SJCRH30 (cell line): ENCODE measurements around the gene WDPCP. TPM values are rescaled to one million over a fixed set of nuclear protein-coding genes. Genes with fewer than 3 reads are reported as not detected.
"Not testable (repeated sequence)": the region's sequence is repeated elsewhere in the genome, so short reads cannot be mapped to it uniquely, and the experiment has no call there.

Experiments used
- DNase-seq, 2 experiments: peaks; one replicate each; pipeline ENCODE4 v3.0.0-alpha.2; 2015 to 2020
- H3K27ac ChIP-seq: fragments of 250-450 bp; sonication (Bioruptor Pico); 2 replicates; pipeline ENCODE4 v1.5.1; 2020; ENCODE audit warnings: mild to moderate bottlenecking, moderate library complexity
- H3K27me3 ChIP-seq: fragments of 250-450 bp; sonication (Bioruptor Pico); 2 replicates; pipeline ENCODE4 v1.5.1; 2020; ENCODE audit warnings: mild to moderate bottlenecking, moderate library complexity
- H3K36me3 ChIP-seq: fragments of 250-450 bp; sonication (Bioruptor Pico); 2 replicates; pipeline ENCODE4 v1.5.1; 2020; ENCODE audit warnings: mild to moderate bottlenecking, moderate library complexity
- H3K4me1 ChIP-seq: fragments of 250-450 bp; sonication (Bioruptor Pico); 2 replicates; pipeline ENCODE4 v1.5.1; 2020; ENCODE audit warnings: mild to moderate bottlenecking, moderate library complexity
- H3K4me3 ChIP-seq: fragments of 250-450 bp; sonication (Bioruptor Pico); 2 replicates; pipeline ENCODE4 v1.5.1; 2020; ENCODE audit warnings: mild to moderate bottlenecking, moderate library complexity
- H3K9me3 ChIP-seq: fragments of 250-450 bp; sonication (Bioruptor Pico); replicated peaks from 2 replicates; pipeline ENCODE4 v1.5.1; 2020; ENCODE audit warnings: mild to moderate bottlenecking, moderate library complexity
- total RNA-seq: library from RNA; depleted of rRNA; stranded (reverse); fragments of >200 nt; shearing (Covaris generic); gene quantifications from 2 replicates; pipeline ENCODE4 v1.2.3, GENCODE V29; 2014

WDPCP gene
- total RNA-seq, 1 experiment from 2014 or later: 14.7 TPM

DNA sequence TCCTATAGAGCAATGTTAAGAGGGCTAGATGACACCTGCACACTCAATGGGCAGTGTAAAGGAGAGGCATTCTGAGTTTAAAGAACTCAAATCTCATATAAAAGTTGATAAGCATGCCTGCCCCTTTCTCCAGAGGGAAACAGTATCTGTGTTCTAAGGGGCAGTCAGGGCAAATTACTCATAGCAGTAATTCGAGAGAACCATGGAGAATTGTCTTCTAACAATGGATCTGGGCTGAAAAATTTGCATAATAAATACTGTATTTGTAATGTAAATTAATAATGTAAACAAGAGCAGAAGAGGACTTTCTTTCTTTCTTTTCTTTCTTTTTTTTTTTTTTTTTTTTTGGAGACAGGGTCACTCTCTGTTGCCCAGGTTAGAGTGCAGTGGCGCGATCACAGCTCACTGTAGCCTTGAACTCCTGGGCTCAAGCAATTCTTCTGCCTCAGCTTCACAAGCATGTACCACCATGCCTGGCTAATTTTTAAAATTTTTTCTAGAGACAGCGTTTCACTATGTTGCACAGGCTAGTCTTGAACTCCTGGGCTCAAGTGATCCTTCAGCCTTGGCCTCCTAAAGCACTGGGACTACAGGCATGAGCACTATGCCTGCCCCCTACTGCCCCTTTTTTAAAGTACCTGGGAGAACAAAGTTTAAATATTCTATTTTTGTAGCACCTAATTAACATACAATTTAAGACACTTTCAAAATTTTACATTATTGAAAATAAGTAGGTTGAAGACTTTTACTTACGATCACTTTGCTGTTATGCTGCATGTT, 467.0 kb downstream of the WDPCP start:
- H3K9me3 ChIP-seq: no peaks in the 10 kb centered on the region
- no peak overlapping the region for H3K4me3 ChIP-seq
- H3K27ac ChIP-seq: no peak overlapping the region
- H3K27me3 ChIP-seq: no peaks in the 10 kb centered on the region
- peak in 1 of 2 experiments; percentile 4 for DNase-seq
- no peaks in the 10 kb centered on the region for H3K4me1 ChIP-seq
- H3K36me3 ChIP-seq: no peaks in the 10 kb centered on the region

DNA sequence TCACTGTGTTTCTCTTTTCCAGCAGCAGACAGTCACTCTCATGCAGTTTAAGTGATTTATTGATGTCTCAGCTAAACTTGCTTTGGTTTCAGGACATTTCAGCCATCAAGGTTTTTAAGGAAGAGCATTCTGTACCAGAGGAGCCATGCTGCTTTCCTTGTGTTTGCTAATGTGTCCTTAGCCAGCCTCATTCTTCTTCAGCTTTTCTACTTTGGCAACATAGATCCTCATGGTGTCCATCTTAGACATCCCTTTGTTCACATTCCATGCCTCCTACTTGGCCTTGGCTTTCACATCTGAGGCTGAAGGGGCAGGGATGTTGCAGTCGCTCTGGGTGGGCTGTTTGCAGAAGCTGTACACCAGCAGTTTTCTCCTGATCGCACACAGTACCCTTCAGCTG, 469.5 kb downstream of the WDPCP start:
- Histone ChIP-seq H3K9me3 (no peaks in the 10 kb centered on the region), H3K36me3 (no peaks in the 10 kb centered on the region), H3K4me1 (no peaks in the 10 kb centered on the region), H3K4me3 (no peak overlapping the region), H3K27me3 (no peaks in the 10 kb centered on the region), H3K27ac (no peak overlapping the region)
- DNase-seq: no peak

DNA sequence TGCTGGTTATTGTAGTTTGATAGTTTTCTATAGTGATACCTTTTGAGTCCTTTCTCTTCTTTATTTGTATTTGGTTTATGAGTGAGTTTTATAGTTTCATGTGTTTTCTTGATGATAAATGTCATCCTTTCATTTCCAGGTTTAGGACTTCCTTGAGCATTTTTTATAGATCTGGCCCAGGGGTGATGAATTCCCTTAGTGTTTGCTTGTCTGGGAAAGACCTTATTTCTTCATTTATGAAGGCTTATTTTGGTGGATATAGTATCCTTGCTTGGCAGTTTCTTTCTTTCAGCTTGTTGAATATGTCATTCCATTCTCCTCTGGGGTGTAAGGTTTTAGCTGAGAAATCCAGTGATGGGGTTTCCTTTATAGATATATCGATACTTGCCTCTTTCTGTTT, 483.8 kb downstream of the WDPCP start:
- no peak overlapping the region for H3K27ac ChIP-seq
- no peak overlapping the region for H3K4me3 ChIP-seq
- H3K9me3 ChIP-seq: peaks cover 11% of the 10 kb centered on the region; the same call in 1 of the 2 replicates
- no peaks in the 10 kb centered on the region for H3K36me3 ChIP-seq
- no peaks in the 10 kb centered on the region for H3K4me1 ChIP-seq
- no peaks in the 10 kb centered on the region for H3K27me3 ChIP-seq
- no peak for DNase-seq

DNA sequence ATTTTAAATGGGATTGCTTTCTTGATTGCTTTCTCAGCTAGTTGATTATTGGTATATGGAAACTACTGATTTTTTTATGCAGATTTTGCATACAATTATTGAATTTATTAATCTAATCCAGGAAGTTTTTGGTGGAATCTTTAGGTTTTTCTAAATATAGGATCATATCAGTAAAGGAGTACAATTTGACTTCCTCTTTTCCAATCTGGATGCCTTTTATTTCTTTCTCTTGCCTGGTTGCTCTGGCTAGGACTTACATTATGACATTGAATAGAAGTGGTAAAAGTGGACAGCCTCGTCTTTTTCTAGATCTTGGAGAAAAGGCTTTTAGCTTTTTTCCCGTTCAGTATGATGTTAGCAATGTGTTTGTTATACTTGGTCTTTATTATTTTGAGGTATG, 486.3 kb downstream of the WDPCP start:
- Histone ChIP-seq H3K27ac (no peak overlapping the region), H3K9me3 (peaks cover 9% of the 10 kb centered on the region; the same call in 1 of the 2 replicates), H3K4me3 (no peak overlapping the region), H3K36me3 (no peaks in the 10 kb centered on the region), H3K4me1 (no peaks in the 10 kb centered on the region), H3K27me3 (no peaks in the 10 kb centered on the region)
- no peak for DNase-seq

DNA sequence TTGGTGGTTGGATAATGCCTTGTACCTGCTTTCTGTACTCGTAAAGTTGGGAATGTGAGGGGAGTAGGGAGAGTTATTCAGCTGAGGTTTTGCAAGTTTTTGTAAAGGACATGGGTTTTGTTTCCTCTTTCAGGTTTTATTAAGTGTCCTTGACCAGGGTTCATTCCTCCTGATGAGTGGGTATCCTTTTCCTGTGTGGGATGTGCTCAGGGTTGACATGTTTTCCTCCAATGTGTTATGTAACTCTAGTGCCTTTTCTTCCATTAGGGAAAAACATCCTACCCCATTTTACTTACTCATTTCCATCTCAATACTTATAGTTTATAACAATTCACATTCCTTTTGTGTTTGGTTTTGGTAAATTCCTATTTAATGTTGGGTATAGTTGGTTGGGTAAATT, 489.2 kb downstream of the WDPCP start:
- Histone ChIP-seq H3K4me3 (no peak overlapping the region), H3K36me3 (no peaks in the 10 kb centered on the region), H3K27me3 (no peaks in the 10 kb centered on the region), H3K27ac (no peak overlapping the region), H3K9me3 (peaks cover 3% of the 10 kb centered on the region; the same call in 1 of the 2 replicates), H3K4me1 (no peaks in the 10 kb centered on the region)
- no peak for DNase-seq

DNA sequence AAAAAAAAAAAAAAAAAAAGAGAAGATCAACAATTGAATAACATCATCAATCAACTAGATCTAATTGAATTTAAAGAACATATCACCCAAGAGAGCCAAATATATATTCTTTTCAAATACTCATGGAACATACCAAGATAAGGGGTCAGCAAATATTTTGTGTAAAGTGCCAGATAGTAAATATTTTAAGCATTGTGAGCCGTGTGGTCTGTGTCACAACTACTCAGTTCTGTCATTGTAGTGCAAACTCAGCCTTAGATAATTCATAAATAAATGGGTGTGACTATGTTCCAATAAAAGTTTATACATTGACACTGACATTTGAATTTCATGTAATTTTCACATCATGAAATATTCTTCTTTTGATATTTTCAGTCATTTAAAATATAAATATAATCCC, 491.8 kb downstream of the WDPCP start:
- no peaks in the 10 kb centered on the region for H3K27me3 ChIP-seq

DNA sequence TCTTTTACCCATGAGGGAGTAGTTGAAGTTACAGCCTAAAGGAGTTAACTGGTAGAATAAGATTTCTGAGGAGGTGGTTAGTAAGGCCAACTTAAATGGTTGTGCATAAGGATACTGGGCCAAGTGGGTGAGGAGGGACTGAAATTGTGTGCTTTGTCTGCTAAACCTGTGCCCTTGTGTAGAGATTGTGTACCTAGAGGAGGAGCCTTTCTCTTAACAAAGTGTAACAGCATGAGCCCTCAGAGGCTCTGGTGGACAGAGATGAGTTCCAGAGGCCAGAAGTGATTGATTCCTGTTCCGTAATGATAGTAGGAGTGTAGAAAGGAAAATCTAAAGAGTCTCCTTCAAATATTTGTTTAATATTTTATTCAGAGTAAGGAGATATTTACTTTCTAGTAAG, 494.8 kb downstream of the WDPCP start:
- Histone ChIP-seq H3K27ac (no peak overlapping the region), H3K4me3 (no peak overlapping the region), H3K4me1 (no peaks in the 10 kb centered on the region), H3K27me3 (no peaks in the 10 kb centered on the region), H3K36me3 (no peaks in the 10 kb centered on the region), H3K9me3 (no peaks in the 10 kb centered on the region; the same call in 1 of the 2 replicates)
- no peak for DNase-seq

More for the DNA sequence above, 491.8 kb downstream of the WDPCP start:
- Histone ChIP-seq H3K9me3 (no peaks in the 10 kb centered on the region), H3K36me3 (no peaks in the 10 kb centered on the region), H3K4me1 (no peaks in the 10 kb centered on the region), H3K4me3 (no peak overlapping the region), H3K27ac (no peak overlapping the region)
- DNase-seq: no peak

DNA sequence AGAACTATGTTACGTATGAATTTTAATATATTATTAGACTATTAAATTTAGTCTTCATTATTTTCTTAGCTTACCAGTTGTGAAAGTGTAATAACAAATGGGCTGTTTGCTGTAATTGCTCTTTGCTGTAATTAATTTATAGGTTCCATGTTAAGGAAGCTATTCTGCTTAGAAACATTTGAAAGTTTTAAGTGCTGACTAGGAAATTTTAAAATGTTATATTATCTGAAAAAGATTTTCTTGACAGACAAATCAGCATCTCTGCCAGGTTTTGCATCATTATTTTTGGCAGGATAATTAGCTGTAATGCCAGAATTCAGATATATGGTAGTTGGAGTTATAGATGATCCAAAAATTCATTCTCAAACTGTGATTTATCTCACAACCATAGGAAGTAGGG, 495.4 kb downstream of the WDPCP start:
- H3K27ac ChIP-seq: no peak overlapping the region
- H3K9me3 ChIP-seq: no peaks in the 10 kb centered on the region; the same call in 1 of the 2 replicates
- no peaks in the 10 kb centered on the region for H3K36me3 ChIP-seq
- H3K27me3 ChIP-seq: no peaks in the 10 kb centered on the region
- H3K4me3 ChIP-seq: no peak overlapping the region
- DNase-seq: no peak
- H3K4me1 ChIP-seq: no peaks in the 10 kb centered on the region

DNA sequence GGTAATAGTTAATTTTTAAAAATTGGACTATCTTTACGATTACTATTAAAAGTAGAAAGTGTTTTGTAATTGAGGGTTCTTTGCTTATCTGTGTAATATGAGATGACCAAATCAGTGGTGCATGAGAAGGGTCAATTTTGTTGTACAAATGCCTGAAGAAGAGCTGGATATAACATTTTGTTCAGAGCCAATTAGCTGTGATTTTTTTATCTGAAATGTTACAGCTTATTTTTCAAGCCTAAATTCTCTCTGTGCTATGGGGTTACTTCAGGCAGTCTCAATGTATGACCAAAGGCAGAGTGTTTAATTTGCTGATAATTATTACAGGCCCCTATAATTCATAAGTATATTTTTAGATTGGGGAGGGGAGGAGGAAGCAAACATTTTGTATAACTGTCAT, 495.9 kb downstream of the WDPCP start:
- Histone ChIP-seq H3K27me3 (no peaks in the 10 kb centered on the region), H3K4me3 (no peak overlapping the region), H3K27ac (no peak overlapping the region), H3K36me3 (no peaks in the 10 kb centered on the region), H3K4me1 (no peaks in the 10 kb centered on the region), H3K9me3 (no peaks in the 10 kb centered on the region; the same call in 1 of the 2 replicates)
- DNase-seq: no peak

DNA sequence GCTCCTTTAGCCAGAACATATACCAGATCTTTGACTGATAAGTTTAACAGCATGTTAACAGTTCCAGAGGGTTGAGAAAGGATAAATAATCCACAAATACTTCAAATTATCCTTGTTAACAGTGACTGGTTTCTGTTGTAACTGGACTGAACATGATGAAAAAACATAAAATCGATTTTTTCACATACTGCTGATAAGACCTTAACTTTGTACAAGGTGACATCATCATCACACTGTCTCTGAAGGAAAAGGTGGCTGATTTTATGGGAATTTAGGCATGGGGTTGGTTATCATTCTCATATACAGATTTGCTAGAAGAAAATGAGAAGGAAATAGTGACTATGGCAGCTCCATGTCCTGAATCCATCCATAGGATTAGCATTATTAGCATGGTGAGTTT, 501.6 kb downstream of the WDPCP start:
- no peak overlapping the region for H3K4me3 ChIP-seq
- DNase-seq: no peak

DNA sequence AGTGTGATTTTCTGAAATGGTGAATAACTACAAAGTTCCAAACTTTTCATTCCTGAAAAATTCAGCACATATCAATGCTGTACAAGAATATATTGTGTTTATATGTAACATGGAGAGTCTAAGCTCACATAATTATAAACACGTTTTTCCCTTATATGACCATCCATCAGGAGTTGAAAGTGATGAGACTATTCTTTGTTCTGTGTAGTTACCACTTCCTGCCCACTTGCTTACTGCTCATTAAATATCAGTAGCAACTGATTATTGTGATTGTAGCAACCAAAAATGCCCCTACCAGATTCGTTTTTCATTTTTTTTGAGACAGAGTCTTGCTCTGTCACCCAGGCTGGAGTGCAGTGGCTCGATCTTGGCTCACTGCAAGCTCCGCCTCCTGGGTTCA, 506.9 kb downstream of the WDPCP start:
- Histone ChIP-seq H3K9me3 (no peaks in the 10 kb centered on the region), H3K27me3 (no peaks in the 10 kb centered on the region), H3K4me1 (no peaks in the 10 kb centered on the region), H3K27ac (no peak overlapping the region), H3K36me3 (no peaks in the 10 kb centered on the region), H3K4me3 (no peak overlapping the region)
- DNase-seq: no peak

More for the DNA sequence above, 501.6 kb downstream of the WDPCP start:
- no peaks in the 10 kb centered on the region for H3K27me3 ChIP-seq
- no peaks in the 10 kb centered on the region; the same call in 1 of the 2 replicates for H3K9me3 ChIP-seq
- no peak overlapping the region for H3K27ac ChIP-seq
- H3K4me1 ChIP-seq: no peaks in the 10 kb centered on the region
- no peaks in the 10 kb centered on the region for H3K36me3 ChIP-seq

DNA sequence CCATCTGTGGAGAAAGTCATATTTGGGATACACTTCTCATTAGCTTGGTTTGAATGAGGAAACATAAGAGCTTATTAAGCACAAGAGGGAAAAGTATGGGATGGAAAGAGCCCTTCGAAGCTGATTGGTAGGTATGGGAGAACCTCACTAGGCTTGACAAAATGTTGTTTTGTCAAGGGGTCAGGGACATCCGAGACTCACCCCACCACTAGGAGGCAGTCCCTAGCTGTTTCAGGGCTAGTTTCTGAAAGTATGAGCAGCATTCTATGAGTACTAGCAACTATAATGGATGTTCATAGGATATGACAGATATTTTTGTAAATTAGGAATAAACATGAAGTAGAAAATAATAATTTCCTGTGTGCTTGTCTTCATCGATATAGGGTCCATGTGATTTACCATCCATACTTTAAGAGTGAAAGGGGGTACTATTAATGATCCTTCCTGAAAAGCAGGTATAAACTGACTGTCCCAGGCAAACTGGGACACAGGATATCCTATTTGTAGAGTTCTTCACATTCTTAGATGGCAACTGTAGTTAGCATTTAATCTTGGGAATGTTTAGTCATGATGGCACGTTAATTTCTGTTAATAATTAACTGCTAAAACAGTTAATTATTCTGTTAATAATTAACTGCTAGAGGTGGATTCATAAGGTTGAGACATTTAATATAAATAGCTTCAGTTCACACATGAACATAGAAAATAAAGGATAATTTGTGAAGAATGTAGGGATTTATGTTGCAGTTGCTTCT, 509.2 kb downstream of the WDPCP start:
- Histone ChIP-seq H3K4me3 (no peak overlapping the region), H3K9me3 (no peaks in the 10 kb centered on the region), H3K27ac (no peak overlapping the region), H3K36me3 (no peaks in the 10 kb centered on the region), H3K4me1 (no peaks in the 10 kb centered on the region), H3K27me3 (no peaks in the 10 kb centered on the region)
- DNase-seq: peak in 1 of 2 experiments; percentile 58

DNA sequence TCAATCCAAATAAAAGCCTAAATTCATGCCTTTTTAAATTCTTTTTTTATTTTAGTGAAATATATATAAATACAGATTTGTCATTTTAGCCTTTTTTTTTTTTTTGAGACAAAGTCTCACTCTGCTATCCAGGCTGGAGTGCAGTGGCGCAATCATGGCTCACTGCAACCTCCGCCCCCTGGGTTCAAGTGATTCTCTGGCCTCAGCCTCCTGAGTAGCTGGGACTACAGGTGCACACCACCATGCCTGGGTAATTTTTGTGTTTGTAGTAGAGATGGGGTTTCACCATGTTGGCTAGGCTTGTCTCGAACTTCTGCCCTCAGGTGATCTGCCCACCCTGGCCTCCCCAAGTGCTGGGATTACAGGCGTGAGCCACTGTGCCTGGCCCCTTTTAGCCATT, 513.9 kb downstream of the WDPCP start:
- not testable (repeated sequence) for H3K9me3 ChIP-seq, H3K4me3 ChIP-seq, H3K4me1 ChIP-seq, H3K27me3 ChIP-seq, H3K36me3 ChIP-seq, DNase-seq, H3K27ac ChIP-seq

DNA sequence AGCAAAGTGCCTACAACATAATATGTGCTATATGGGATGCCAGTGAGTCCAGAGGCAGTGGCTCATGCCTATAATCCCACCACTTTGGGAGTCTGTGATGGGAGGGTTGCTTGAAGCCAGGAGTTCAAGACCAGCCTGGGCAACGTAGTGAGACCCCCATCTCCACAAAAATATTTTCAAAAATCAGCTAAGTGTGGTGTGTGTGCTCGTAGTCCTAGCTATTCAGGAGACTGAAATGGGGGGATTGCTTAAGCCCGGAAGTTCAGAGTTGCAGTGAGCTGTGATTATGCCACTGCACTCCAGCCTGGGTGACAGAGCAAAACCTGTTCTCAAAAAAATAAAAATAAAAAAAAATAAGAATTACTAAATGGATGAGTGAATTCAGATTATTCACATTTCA, 514.3 kb downstream of the WDPCP start:
- Histone ChIP-seq H3K27me3 (no peaks in the 10 kb centered on the region), H3K27ac (no peak overlapping the region), H3K9me3 (no peaks in the 10 kb centered on the region), H3K4me1 (no peaks in the 10 kb centered on the region), H3K36me3 (no peaks in the 10 kb centered on the region), H3K4me3 (no peak overlapping the region)
- no peak for DNase-seq

DNA sequence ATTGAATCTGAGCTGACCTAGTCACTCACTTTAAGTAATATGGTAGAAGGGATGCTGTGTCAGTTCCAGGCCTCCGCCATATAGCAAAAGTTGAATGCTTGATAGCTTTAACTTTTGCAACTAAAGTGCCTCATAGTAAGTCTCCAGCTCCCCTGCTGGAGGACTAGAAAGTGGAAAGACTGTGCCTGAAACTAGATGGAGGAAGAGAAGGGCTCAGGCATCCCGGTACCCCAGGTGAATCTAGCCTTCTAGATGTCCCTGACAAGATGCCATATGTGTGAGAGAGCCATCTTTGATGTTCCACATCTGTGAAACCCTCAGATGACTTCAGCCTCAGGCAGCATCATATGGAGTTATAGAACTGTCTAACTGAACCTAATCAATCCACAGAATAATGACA, 516.6 kb downstream of the WDPCP start:
- Histone ChIP-seq H3K36me3 (no peaks in the 10 kb centered on the region), H3K9me3 (no peaks in the 10 kb centered on the region), H3K4me3 (no peak overlapping the region), H3K27me3 (no peaks in the 10 kb centered on the region), H3K27ac (no peak overlapping the region), H3K4me1 (no peaks in the 10 kb centered on the region)
- DNase-seq: no peak
